CD8-positive, alpha-beta memory T cell (primary cell): ENCODE data around the gene PPIL3. TPM values are rescaled to one million over a fixed set of nuclear protein-coding genes. Genes with fewer than 3 reads are reported as not detected.
A peak's percentile ranks its signal among the peaks of the same experiment; 100 is the strongest.

Source experiments
- CTCF ChIA-PET: fragments of 350-600 bp; sonication (Branson Sonifier 250); formaldehyde crosslinking; loops from one replicate; lab custom pipeline; 2021; ENCODE audit warnings: antibody characterized with exemption; lab: Charles Lee
- POLR2A ChIA-PET: fragments of 350-600 bp; sonication (Branson Sonifier 250); formaldehyde crosslinking; loops from one replicate; lab custom pipeline; 2021; ENCODE audit warnings: antibody characterized with exemption; lab: Charles Lee
- DNase-seq, 5 donors: peaks; one replicate each; pipeline versions ENCODE4 v3.0.0 to v3.0.0-alpha.2; 2020 to 2022; ENCODE audit warnings: mixed read lengths in 1 of 5
- H3K27ac ChIP-seq: one replicate; pipeline ENCODE4 v1.7.0; 2013; ENCODE audit warnings: low read depth, mild to moderate bottlenecking, low read length, moderate library complexity
- H3K27me3 ChIP-seq: 2 replicates; pipeline ENCODE4 v1.7.0; 2013; ENCODE audit warnings: low read length, mild to moderate bottlenecking; ENCODE audit not compliant: insufficient read depth, poor library complexity, severe bottlenecking
- H3K36me3 ChIP-seq: 2 replicates; pipeline ENCODE4 v1.7.0; 2013; ENCODE audit warnings: mild to moderate bottlenecking, low read length, moderate library complexity; ENCODE audit not compliant: insufficient read depth
- H3K4me1 ChIP-seq: 2 replicates; pipeline ENCODE4 v1.7.0; 2013; ENCODE audit warnings: mild to moderate bottlenecking, low read length, moderate library complexity; ENCODE audit not compliant: insufficient read depth
- H3K4me3 ChIP-seq: 2 replicates; pipeline ENCODE4 v1.7.0; 2013; ENCODE audit warnings: mild to moderate bottlenecking, low read length
- H3K9me3 ChIP-seq: 2 replicates; pipeline ENCODE4 v1.7.0; 2013; ENCODE audit warnings: mild to moderate bottlenecking, low read length
- H3K27ac Mint-ChIP-seq, 8 donors: one replicate each; pipeline ENCODE4 v1.8.0; 2020 to 2021; ENCODE audit warnings: mixed read lengths in 8 of 8, mild to moderate bottlenecking in 6 of 8, inconsistent platforms in 3 of 8, moderate library complexity in 3 of 8
- H3K27me3 Mint-ChIP-seq, 2 donors: one replicate each; pipeline ENCODE4 v1.8.0; 2020 to 2021; ENCODE audit warnings: mixed read lengths in 2 of 2, mild to moderate bottlenecking in 1 of 2, moderate library complexity in 1 of 2
- H3K36me3 Mint-ChIP-seq, 3 donors: one replicate each; pipeline ENCODE4 v1.8.0; 2020 to 2021; ENCODE audit warnings: mixed read lengths in 3 of 3, inconsistent platforms in 1 of 3, mild to moderate bottlenecking in 1 of 3
- H3K4me1 Mint-ChIP-seq, 3 donors: one replicate each; pipeline ENCODE4 v1.8.0; 2020 to 2021; ENCODE audit warnings: mixed read lengths in 3 of 3, inconsistent platforms in 1 of 3, mild to moderate bottlenecking in 1 of 3
- H3K4me3 Mint-ChIP-seq, 7 donors: one replicate each; pipeline ENCODE4 v1.8.0; 2020 to 2021; ENCODE audit warnings: mixed read lengths in 7 of 7, mild to moderate bottlenecking in 6 of 7, moderate library complexity in 4 of 7, inconsistent platforms in 2 of 7
- H3K9me3 Mint-ChIP-seq, 5 donors: one replicate each; pipeline ENCODE4 v1.8.0; 2020 to 2022; ENCODE audit warnings: mixed read lengths in 5 of 5, mild to moderate bottlenecking in 3 of 5, moderate library complexity in 2 of 5, inconsistent platforms in 1 of 5
- polyA plus RNA-seq: library from polyadenylated mRNA; unstranded; fragments of 300-500 nt; fragmentation: Illumina TruSeq; gene quantifications from one replicate; pipeline ENCODE4 v1.2.3, GENCODE V29; 2021
- total RNA-seq, 2 experiments: library from RNA; stranded (reverse); gene quantifications; one replicate each; pipeline ENCODE4 v1.2.3, GENCODE V29; 2021

Gene PPIL3
- total and polyA plus RNA-seq, 3 experiments from 2014 or later = 24.9 to 31.0 (median 25.2) TPM

- Histone ChIP-seq H3K36me3 (no peaks in the 10 kb centered on the region), H3K4me1 (no peaks in the 10 kb centered on the region), H3K27ac (no peak overlapping the region), H3K27me3 (no peaks in the 10 kb centered on the region), H3K4me3 (no peak overlapping the region), H3K9me3 (no peaks in the 10 kb centered on the region)
- peak overlapping the region in 2 of 8 donors; percentile 4 to 69 for H3K27ac Mint-ChIP-seq
- H3K27me3 Mint-ChIP-seq = no peaks in the 10 kb centered on the region
- H3K9me3 Mint-ChIP-seq = no peaks in the 10 kb centered on the region
- H3K4me3 Mint-ChIP-seq = no peak overlapping the region
- no peaks in the 10 kb centered on the region for H3K4me1 Mint-ChIP-seq
- ChIA-PET POLR2A (no interaction called here), CTCF (no interaction called here)
- no peak for DNase-seq
- peaks cover 0 to 19% (median 1%) of the 10 kb centered on the region in 3 donors for H3K36me3 Mint-ChIP-seq
These were observed 60.8 kb downstream of the PPIL3 start for GRCh38 chr2:200828104-200828503.

- Histone ChIP-seq H3K27ac (no peak overlapping the region), H3K9me3 (no peaks in the 10 kb centered on the region), H3K36me3 (peaks cover 48% of the 10 kb centered on the region), H3K27me3 (no peaks in the 10 kb centered on the region), H3K4me1 (no peaks in the 10 kb centered on the region), H3K4me3 (no peak overlapping the region)
- Mint-ChIP-seq H3K27ac (peak overlapping the region in 4 of 8 donors; percentile 19 to 62 (median 28)), H3K4me1 (peaks cover 0 to 15% (median 5%) of the 10 kb centered on the region in 3 donors), H3K9me3 (no peaks in the 10 kb centered on the region), H3K27me3 (no peaks in the 10 kb centered on the region), H3K36me3 (peaks cover 15 to 67% (median 17%) of the 10 kb centered on the region in 3 donors), H3K4me3 (no peak overlapping the region)
- CTCF ChIA-PET = interaction anchor here (1.2 kb wide), 1 partner anchor 76 kb away, joined by 3 read pairs; no protein-coding TSS in a partner anchor
- no peak for DNase-seq
- POLR2A ChIA-PET = no interaction called here
These were observed 67.1 kb downstream of the PPIL3 start for GRCh38 chr2:200821686-200822245.

Other genes starting within 250 kb of the PPIL3 start
- 100 to 1,000 TPM; 495 to 533 TPM for gene BZW1, start 77.2 kb downstream of the PPIL3 start, total RNA-seq
- 252 TPM for gene BZW1, start 77.2 kb downstream of the PPIL3 start, polyA plus RNA-seq
- gene CLK1, start 24.4 kb downstream of the PPIL3 start, total RNA-seq = 100 to 1,000 TPM; 110 to 114 TPM
- gene CLK1, start 24.4 kb downstream of the PPIL3 start, polyA plus RNA-seq = 44.8 TPM
- gene NIF3L1, start 294 bp upstream of the PPIL3 start, total RNA-seq = 10 to 100 TPM; 25.7 to 32.0 TPM
- 18.3 TPM for gene NIF3L1, start 294 bp upstream of the PPIL3 start, polyA plus RNA-seq
- 10 to 100 TPM; 47.9 to 51.9 TPM for gene ORC2, start 74.6 kb upstream of the PPIL3 start, total RNA-seq
- 8.5 TPM for gene ORC2, start 74.6 kb upstream of the PPIL3 start, polyA plus RNA-seq
- 10 to 100 TPM; 25.5 to 27.7 TPM for gene HYCC2, start 182.6 kb upstream of the PPIL3 start, total RNA-seq
- gene HYCC2, start 182.6 kb upstream of the PPIL3 start, polyA plus RNA-seq = 32.9 TPM
- gene NDUFB3, start 182.9 kb upstream of the PPIL3 start, total RNA-seq = 100 to 1,000 TPM; 129 to 145 TPM
- 269 TPM for gene NDUFB3, start 182.9 kb upstream of the PPIL3 start, polyA plus RNA-seq
- 100 to 1,000 TPM; 291 to 303 TPM for gene CFLAR, start 227.1 kb upstream of the PPIL3 start, total RNA-seq
- 172 TPM for gene CFLAR, start 227.1 kb upstream of the PPIL3 start, polyA plus RNA-seq